IMR-90 (cell line): ENCODE results near the gene HOXC5. TPM values are rescaled to one million over a fixed set of nuclear protein-coding genes. Genes with fewer than 3 reads are reported as not detected.

Experiments
- ATAC-seq: fragments of 200-7000 bp; cut with Tn5 transposase; 2 replicates; pipeline ENCODE4 v1.9.1; 2020; ENCODE audit warnings: low read depth, mild to moderate bottlenecking, moderate library complexity
- BruUV-seq: library from RNA; stranded (reverse); fragments of 400-500 nt; replicated peaks from 2 replicates; lab custom pipeline; 2021; lab: Mats Ljungman, UMichigan
- CTCF ChIA-PET: fragments of 300-600 bp; formaldehyde crosslinking; extraction: SDS; loops from one replicate; lab custom pipeline; 2021; ENCODE audit warnings: antibody characterized with exemption; lab: Yijun Ruan, JAX
- POLR2A ChIA-PET: fragments of 300-600 bp; sonication (Branson Sonifier 250); formaldehyde crosslinking; loops from one replicate; lab custom pipeline; 2022; ENCODE audit warnings: antibody characterized with exemption; ENCODE audit not compliant: unreplicated experiment; lab: Charles Lee
- DNase-seq: peaks from one replicate; pipeline ENCODE4 v3.0.0; 2013
- H2AFZ ChIP-seq: replicated peaks from 2 replicates; pipeline ENCODE3; 2013; ENCODE audit warnings: low read length, mild to moderate bottlenecking; ENCODE audit not compliant: poor library complexity
- H2AK5ac ChIP-seq: 2 replicates; pipeline ENCODE4 v1.6.1; 2013; ENCODE audit warnings: low read depth, low read length, inconsistent platforms
- H2AK9ac ChIP-seq: replicated peaks from 2 replicates; pipeline ENCODE3; 2013; ENCODE audit warnings: mild to moderate bottlenecking, low read depth, low read length, moderate library complexity; ENCODE audit not compliant: poor library complexity
- H2BK120ac ChIP-seq: 2 replicates; pipeline ENCODE4 v1.6.1; 2013; ENCODE audit warnings: low read depth, low read length, inconsistent platforms
- H2BK15ac ChIP-seq: 3 replicates; pipeline ENCODE4 v1.6.1; 2013; ENCODE audit warnings: low read depth, low read length, inconsistent platforms
- H2BK20ac ChIP-seq: 2 replicates; pipeline ENCODE4 v1.6.1; 2013; ENCODE audit warnings: low read depth, mild to moderate bottlenecking, inconsistent platforms, low read length, moderate library complexity
- H2BK5ac ChIP-seq: 2 replicates; pipeline ENCODE4 v1.6.1; 2013; ENCODE audit warnings: mild to moderate bottlenecking, low read depth, low read length, inconsistent platforms; ENCODE audit not compliant: poor library complexity, severe bottlenecking
- H3K14ac ChIP-seq: replicated peaks from 2 replicates; pipeline ENCODE4 v1.6.1; 2013; ENCODE audit warnings: low read depth, low read length, inconsistent platforms
- H3K18ac ChIP-seq: 2 replicates; pipeline ENCODE4 v1.6.1; 2013; ENCODE audit warnings: low read depth, low read length, control low read depth
- H3K23ac ChIP-seq: 2 replicates; pipeline ENCODE4 v1.6.1; 2013; ENCODE audit warnings: low read depth, low read length, inconsistent platforms
- H3K27ac ChIP-seq: 2 replicates; pipeline ENCODE4 v1.5.1; 2013; ENCODE audit warnings: mild to moderate bottlenecking, control low read depth, low read length; ENCODE audit not compliant: insufficient read depth
- H3K27me3 ChIP-seq: 2 replicates; pipeline ENCODE4 v1.6.1; 2013; ENCODE audit warnings: low read length; ENCODE audit not compliant: control insufficient read depth, insufficient read depth
- H3K36me3 ChIP-seq: 2 replicates; pipeline ENCODE4 v1.6.1; 2013; ENCODE audit warnings: low read length, mixed read lengths; ENCODE audit not compliant: control insufficient read depth, insufficient read depth
- H3K4ac ChIP-seq: 2 replicates; pipeline ENCODE4 v1.6.1; 2013; ENCODE audit warnings: low read depth, low read length, inconsistent platforms
- H3K4me1 ChIP-seq: 2 replicates; pipeline ENCODE4 v1.6.1; 2013; ENCODE audit warnings: low read length, mixed read lengths; ENCODE audit not compliant: control insufficient read depth, insufficient read depth
- H3K4me2 ChIP-seq: 2 replicates; pipeline ENCODE4 v1.6.1; 2013; ENCODE audit warnings: low read depth, mild to moderate bottlenecking, control low read depth, low read length, moderate library complexity
- H3K4me3 ChIP-seq: 2 replicates; pipeline ENCODE4 v1.5.1; 2013; ENCODE audit warnings: low read depth, mild to moderate bottlenecking, control low read depth, low read length, moderate library complexity; ENCODE audit not compliant: insufficient read depth
- H3K56ac ChIP-seq: 2 replicates; pipeline ENCODE4 v1.6.1; 2013; ENCODE audit warnings: low read length, inconsistent platforms; ENCODE audit not compliant: insufficient read depth; ENCODE audit errors: extremely low read depth
- H3K79me1 ChIP-seq, 2 experiments: 2 replicates each; pipeline ENCODE4 v1.6.1; 2013; ENCODE audit warnings: low read length in 2 of 2, inconsistent platforms in 1 of 2, low read depth in 1 of 2
- H3K9ac ChIP-seq: 2 replicates; pipeline ENCODE4 v1.6.1; 2013; ENCODE audit warnings: low read depth, low read length, control low read depth
- H3K9me1 ChIP-seq: 2 replicates; pipeline ENCODE4 v1.6.1; 2013; ENCODE audit warnings: low read length, inconsistent platforms; ENCODE audit not compliant: insufficient read depth
- H3K9me3 ChIP-seq: 2 replicates; pipeline ENCODE4 v1.6.1; 2013; ENCODE audit warnings: low read length; ENCODE audit not compliant: control insufficient read depth, insufficient read depth
- H4K20me1 ChIP-seq: 2 replicates; pipeline ENCODE4 v1.6.1; 2013; ENCODE audit warnings: low read length, inconsistent platforms; ENCODE audit not compliant: insufficient read depth
- H4K5ac ChIP-seq: 2 replicates; pipeline ENCODE4 v1.6.1; 2013; ENCODE audit warnings: mild to moderate bottlenecking, low read depth, low read length, control low read depth
- H4K8ac ChIP-seq, 2 experiments: 2 replicates each; pipeline ENCODE4 v1.6.1; 2013; ENCODE audit warnings: low read depth in 2 of 2, low read length in 2 of 2, control low read depth in 1 of 2, inconsistent platforms in 1 of 2
- H4K91ac ChIP-seq: 2 replicates; pipeline ENCODE4 v1.6.1; 2013; ENCODE audit warnings: low read depth, low read length, inconsistent platforms; ENCODE audit not compliant: insufficient read depth
- BHLHE40 ChIP-seq: fragments of 150-350 bp; IDR thresholded peaks from 2 replicates; pipeline ENCODE4 v1.6.1; 2016; ENCODE audit warnings: mild to moderate bottlenecking, low read depth, low read length
- CEBPB ChIP-seq: IDR thresholded peaks from 2 replicates; pipeline ENCODE4 v1.6.1; 2012; ENCODE audit warnings: low read depth, low read length, improper control_type of control experiment
- CHD1 ChIP-seq: IDR thresholded peaks from 2 replicates; pipeline ENCODE4 v1.6.1; 2012; ENCODE audit warnings: low read depth, low read length, improper control_type of control experiment
- CTCF ChIP-seq: conservative IDR thresholded peaks from 2 replicates; pipeline ENCODE4 v1.5.1; 2012; ENCODE audit warnings: mild to moderate bottlenecking, low read depth, low read length, improper control_type of control experiment
- ELK1 ChIP-seq: fragments of 150-350 bp; IDR thresholded peaks from 2 replicates; pipeline ENCODE4 v1.6.1; 2016; ENCODE audit warnings: low read depth, mild to moderate bottlenecking, low read length, moderate library complexity, borderline replicate concordance
- FOS ChIP-seq: fragments of 150-350 bp; IDR thresholded peaks from 2 replicates; pipeline ENCODE4 v1.6.1; 2016; ENCODE audit warnings: low read depth, low read length
- MAFK ChIP-seq: IDR thresholded peaks from 2 replicates; pipeline ENCODE4 v1.6.1; 2012; ENCODE audit warnings: low read depth, low read length, improper control_type of control experiment
- MAZ ChIP-seq: IDR thresholded peaks from 2 replicates; pipeline ENCODE4 v1.6.1; 2012; ENCODE audit warnings: low read depth, mild to moderate bottlenecking, low read length, improper control_type of control experiment, moderate library complexity, borderline replicate concordance
- MXI1 ChIP-seq: IDR thresholded peaks from 2 replicates; pipeline ENCODE4 v1.6.1; 2012; ENCODE audit warnings: low read depth, mild to moderate bottlenecking, low read length, moderate library complexity, borderline replicate concordance
- NFE2L2 ChIP-seq: fragments of 150-350 bp; IDR thresholded peaks from 2 replicates; pipeline ENCODE4 v1.6.1; 2016; ENCODE audit warnings: low read depth, mild to moderate bottlenecking, low read length
- POLR2A ChIP-seq: IDR thresholded peaks from 2 replicates; pipeline ENCODE4 v1.6.1; 2012; ENCODE audit warnings: mild to moderate bottlenecking, low read depth, low read length
- RAD21 ChIP-seq: IDR thresholded peaks from 2 replicates; pipeline ENCODE4 v1.6.1; 2012; ENCODE audit warnings: low read length, improper control_type of control experiment
- RCOR1 ChIP-seq: IDR thresholded peaks from 2 replicates; pipeline ENCODE4 v1.6.1; 2012; ENCODE audit warnings: mild to moderate bottlenecking, low read length, improper control_type of control experiment; ENCODE audit not compliant: insufficient replicate concordance
- RFX5 ChIP-seq: IDR thresholded peaks from 2 replicates; pipeline ENCODE4 v1.8.0; 2012; ENCODE audit warnings: low read depth, mild to moderate bottlenecking, low read length, moderate library complexity
- SMC3 ChIP-seq: fragments of 150-350 bp; IDR thresholded peaks from 2 replicates; pipeline ENCODE4 v1.6.1; 2016; ENCODE audit warnings: low read depth, mild to moderate bottlenecking, antibody characterized with exemption, low read length, moderate library complexity
- USF2 ChIP-seq: fragments of 150-350 bp; IDR thresholded peaks from 2 replicates; pipeline ENCODE4 v1.6.1; 2017; ENCODE audit warnings: mild to moderate bottlenecking, antibody characterized with exemption, low read length, low read depth
- WGBS, 2 experiments: methylation state at CpG; one replicate each; pipeline versions ENCODE4 v1.1.5 to v1.1.7; 2013; ENCODE audit warnings: missing lambda C conversion rate in 2 of 2; ENCODE audit not compliant: insufficient read length in 1 of 2; ENCODE audit errors: extremely low coverage in 2 of 2; 5-methylcytosine and 5-hydroxymethylcytosine counted together
- dilution Hi-C: fragments of 300-500 bp; cut with HindIII; formaldehyde crosslinking; loops from one replicate; pipeline ENCODE4 v1.14.3; 2018; ENCODE audit warnings: low sequenced_read_pairs; ENCODE audit not compliant: unreplicated experiment
- in situ Hi-C: fragments of 300-500 bp; cut with MboI; formaldehyde crosslinking; loops from 3 replicates; pipeline ENCODE4 v1.14.3; 2019; ENCODE audit warnings: low sequenced_read_pairs, inconsistent platforms, mixed read lengths
- intact Hi-C: fragments of 100-400 bp; cut with micrococcal nuclease; formaldehyde crosslinking; loops from 2 replicates; pipeline ENCODE4 v1.10.0; 2022
- polyA plus RNA-seq, 3 experiments: library from polyadenylated mRNA; depleted of rRNA; stranded (reverse); fragments of >200 nt; gene quantifications; 2 replicates each; pipeline ENCODE4 v1.2.3, GENCODE V29; 2012; ENCODE audit warnings: low replicate concordance in 1 of 3
- total RNA-seq: library from RNA; depleted of rRNA; stranded (reverse); fragments of >200 nt; gene quantifications from 2 replicates; pipeline ENCODE4 v1.2.3, GENCODE V29; 2012

Gene HOXC5
- total and polyA plus RNA-seq, 2 of the 4 experiments (the other 2 are of a cell fraction) = not detected

GRCh38 chr12:54040648-54041047, 7.8 kb downstream of the HOXC5 start:
- Histone ChIP-seq H2BK5ac (no peak overlapping the region), H3K9ac (no peak overlapping the region), H2AK5ac (no peak overlapping the region), H4K20me1 (no peaks in the 10 kb centered on the region), H4K8ac (no peak overlapping the region), H3K4ac (no peak overlapping the region), H4K5ac (no peak overlapping the region), H3K27ac (no peak overlapping the region), H3K36me3 (no peaks in the 10 kb centered on the region), H2AFZ (no peak overlapping the region), H3K14ac (no peak overlapping the region), H2BK20ac (no peak overlapping the region), H3K9me1 (no peaks in the 10 kb centered on the region), H3K27me3 (peaks cover 69% of the 10 kb centered on the region), H3K4me2 (no peak overlapping the region), H4K91ac (no peak overlapping the region), H2BK120ac (no peak overlapping the region), H2BK15ac (no peak overlapping the region), H2AK9ac (no peak overlapping the region), H3K23ac (no peak overlapping the region), H3K18ac (no peak overlapping the region), H3K9me3 (0 out of 2 replicates have a peak, but pooled peaks cover 2% of the 10 kb centered on the region), H3K79me1 (no peaks in the 10 kb centered on the region), H3K4me1 (no peaks in the 10 kb centered on the region), H3K4me3 (no peak overlapping the region), H3K56ac (no peak overlapping the region)
- dilution Hi-C loops = no loop called here
- CTCF ChIA-PET = no interaction called here
- DNase-seq (no peak), ATAC-seq (no peak)
- POLR2A ChIA-PET = no interaction called here
- WGBS, 2 experiments = no CpG with 5 or more reads among the region's 3 CpGs
- TF ChIP-seq MAFK (no peak), POLR2A (no peak), BHLHE40 (no peak), NFE2L2 (no peak), SMC3 (no peak), MXI1 (no peak), RFX5 (no peak), FOS (no peak), CHD1 (no peak), CEBPB (no peak), CTCF (no peak), MAZ (no peak), RCOR1 (no peak), ELK1 (no peak), USF2 (no peak), RAD21 (no peak)
- intact Hi-C loops = no loop called here
- no TSS peak for BruUV-seq
- in situ Hi-C loops = no loop called here
